Duodenal mucosa (tissue), 2 donors: ENCODE data around the gene PLD6.

ENCODE experiments used
- H3K27ac ChIP-seq: one replicate; pipeline ENCODE4 v1.7.0; 2013; ENCODE audit warnings: low read depth, low read length
- H3K27me3 ChIP-seq, 2 donors: one replicate each; pipeline ENCODE4 v1.7.0; 2013; ENCODE audit warnings: low read length in 2 of 2, control low read depth in 1 of 2; ENCODE audit not compliant: insufficient read depth in 2 of 2, control insufficient read depth in 1 of 2
- H3K36me3 ChIP-seq, 2 donors: one replicate each; pipeline ENCODE4 v1.7.0; 2013; ENCODE audit warnings: low read length in 2 of 2, control low read depth in 1 of 2; ENCODE audit not compliant: insufficient read depth in 2 of 2, control insufficient read depth in 1 of 2
- H3K4me1 ChIP-seq, 2 donors: one replicate each; pipeline ENCODE4 v1.7.0; 2013; ENCODE audit warnings: low read length in 2 of 2, control low read depth in 1 of 2; ENCODE audit not compliant: insufficient read depth in 2 of 2, control insufficient read depth in 1 of 2
- H3K4me3 ChIP-seq, 2 donors: one replicate each; pipeline ENCODE4 v1.7.0; 2013; ENCODE audit warnings: low read length in 2 of 2, low read depth in 1 of 2
- H3K9ac ChIP-seq, 2 donors: one replicate each; pipeline ENCODE4 v1.7.0; 2013; ENCODE audit warnings: low read length in 2 of 2, low read depth in 1 of 2
- H3K9me3 ChIP-seq, 2 donors: one replicate each; pipeline ENCODE4 v1.7.0; 2013; ENCODE audit warnings: low read length in 2 of 2, control low read depth in 1 of 2; ENCODE audit not compliant: control insufficient read depth in 1 of 2

Gene PLD6

GRCh38 chr17:17179371-17179827 is 26.7 kb downstream of the PLD6 start:
- Histone ChIP-seq H3K27me3 (no peaks in the 10 kb centered on the region), H3K36me3 (peaks cover 41 to 94% of the 10 kb centered on the region in 2 donors), H3K9me3 (no peaks in the 10 kb centered on the region), H3K9ac (no peak overlapping the region), H3K4me1 (no peaks in the 10 kb centered on the region), H3K27ac (no peak overlapping the region), H3K4me3 (no peak overlapping the region)

- Histone ChIP-seq H3K27ac (no peak overlapping the region), H3K9me3 (no peaks in the 10 kb centered on the region), H3K36me3 (peaks cover 47 to 96% of the 10 kb centered on the region in 2 donors), H3K27me3 (no peaks in the 10 kb centered on the region), H3K9ac (no peak overlapping the region), H3K4me1 (no peaks in the 10 kb centered on the region), H3K4me3 (no peak overlapping the region)
Measured at GRCh38 chr17:17177176-17177575, 29.0 kb downstream of the PLD6 start.

GRCh38 chr17:17176341-17176740 is 29.8 kb downstream of the PLD6 start:
- Histone ChIP-seq H3K27ac (no peak overlapping the region), H3K36me3 (peaks cover 49 to 96% of the 10 kb centered on the region in 2 donors), H3K9me3 (no peaks in the 10 kb centered on the region), H3K27me3 (no peaks in the 10 kb centered on the region), H3K4me3 (no peak overlapping the region), H3K9ac (no peak overlapping the region), H3K4me1 (no peaks in the 10 kb centered on the region)

GRCh38 chr17:17175917-17176316 is 30.2 kb downstream of the PLD6 start:
- peaks cover 49 to 96% of the 10 kb centered on the region in 2 donors for H3K36me3 ChIP-seq

GRCh38 chr17:17175340-17175739 is 30.8 kb downstream of the PLD6 start:
- no peak overlapping the region for H3K27ac ChIP-seq
- no peaks in the 10 kb centered on the region for H3K4me1 ChIP-seq
- H3K27me3 ChIP-seq: no peaks in the 10 kb centered on the region
- H3K36me3 ChIP-seq: peaks cover 43 to 92% of the 10 kb centered on the region in 2 donors
- no peak overlapping the region for H3K9ac ChIP-seq
- no peaks in the 10 kb centered on the region for H3K9me3 ChIP-seq
- H3K4me3 ChIP-seq: no peak overlapping the region

More at GRCh38 chr17:17175917-17176316, 30.2 kb downstream of the PLD6 start:
- Histone ChIP-seq H3K9me3 (no peaks in the 10 kb centered on the region), H3K9ac (no peak overlapping the region), H3K4me3 (no peak overlapping the region), H3K27me3 (no peaks in the 10 kb centered on the region), H3K27ac (no peak overlapping the region), H3K4me1 (no peaks in the 10 kb centered on the region)

- Histone ChIP-seq H3K36me3 (peaks cover 45 to 91% of the 10 kb centered on the region in 2 donors), H3K9me3 (no peaks in the 10 kb centered on the region), H3K9ac (no peak overlapping the region), H3K4me1 (no peaks in the 10 kb centered on the region), H3K27me3 (no peaks in the 10 kb centered on the region), H3K27ac (no peak overlapping the region), H3K4me3 (no peak overlapping the region)
Measured at GRCh38 chr17:17173921-17174320, 32.2 kb downstream of the PLD6 start.

- Histone ChIP-seq H3K4me3 (no peak overlapping the region), H3K9me3 (no peaks in the 10 kb centered on the region), H3K9ac (no peak overlapping the region), H3K36me3 (peaks cover 48 to 91% of the 10 kb centered on the region in 2 donors), H3K27me3 (no peaks in the 10 kb centered on the region), H3K27ac (no peak overlapping the region), H3K4me1 (no peaks in the 10 kb centered on the region)
Measured at GRCh38 chr17:17172990-17173389, 33.1 kb downstream of the PLD6 start.

- H3K9ac ChIP-seq: no peak overlapping the region
- no peak overlapping the region for H3K27ac ChIP-seq
Measured at GRCh38 chr17:17172001-17172939, 33.9 kb downstream of the PLD6 start.

GRCh38 chr17:17171186-17171585 is 34.9 kb downstream of the PLD6 start:
- Histone ChIP-seq H3K9me3 (no peaks in the 10 kb centered on the region), H3K27ac (no peak overlapping the region), H3K4me1 (no peaks in the 10 kb centered on the region), H3K27me3 (no peaks in the 10 kb centered on the region), H3K4me3 (no peak overlapping the region), H3K36me3 (peaks cover 50 to 91% of the 10 kb centered on the region in 2 donors), H3K9ac (no peak overlapping the region)

More at GRCh38 chr17:17172001-17172939, 33.9 kb downstream of the PLD6 start:
- H3K9me3 ChIP-seq: no peaks in the 10 kb centered on the region
- H3K27me3 ChIP-seq: no peaks in the 10 kb centered on the region
- peaks cover 49 to 91% of the 10 kb centered on the region in 2 donors for H3K36me3 ChIP-seq
- H3K4me3 ChIP-seq: no peak overlapping the region
- H3K4me1 ChIP-seq: no peaks in the 10 kb centered on the region

GRCh38 chr17:17170346-17170985 is 35.7 kb downstream of the PLD6 start:
- no peak overlapping the region for H3K27ac ChIP-seq
- peaks cover 52 to 91% of the 10 kb centered on the region in 2 donors for H3K36me3 ChIP-seq
- H3K4me3 ChIP-seq: no peak overlapping the region
- no peaks in the 10 kb centered on the region for H3K9me3 ChIP-seq
- no peaks in the 10 kb centered on the region for H3K4me1 ChIP-seq
- no peaks in the 10 kb centered on the region for H3K27me3 ChIP-seq
- H3K9ac ChIP-seq: no peak overlapping the region
